ENCODE results near the gene ZNF606. TPM values are rescaled to one million over a fixed set of nuclear protein-coding genes. Genes with fewer than 3 reads are reported as not detected.

The ZNF606 gene
- total RNA-seq, 2 experiments from 2014 or later = 1.3 to 3.2 TPM

DNA sequence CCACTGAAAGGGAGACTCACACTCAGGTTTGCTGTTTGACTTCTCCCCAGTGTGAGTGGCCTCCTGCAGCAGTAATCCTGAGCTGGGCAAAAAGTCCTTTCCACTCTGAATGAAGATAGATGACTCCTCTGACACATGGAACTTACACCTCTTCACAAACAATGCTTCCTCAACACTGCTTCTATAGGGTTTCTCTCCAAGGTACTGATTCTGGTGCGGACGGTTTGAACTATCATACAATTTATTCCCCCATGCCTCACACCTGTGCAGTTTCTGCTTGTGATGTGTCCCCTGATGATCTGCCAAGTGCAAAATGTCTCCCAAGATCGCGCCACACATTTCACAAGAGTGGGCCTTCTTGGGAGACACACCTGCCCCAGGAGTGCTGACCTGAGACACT is 75.0 kb downstream of the ZNF606 start:
- Histone ChIP-seq H3K9me2 (ENCODE audit: insufficient read depth, low read length) (no peaks in the 10 kb centered on the region), H3K79me2 (ENCODE audit: insufficient read depth, low read depth, low read length) (no peaks in the 10 kb centered on the region), H3K4me2 (ENCODE audit: low read length) (no peak overlapping the region), H3K36me3 (ENCODE audit: insufficient read depth, low read length) (no peaks in the 10 kb centered on the region), H3K4me3 (ENCODE audit: low read depth, low read length, poor library complexity, severe bottlenecking) (no peak overlapping the region), H2AFZ (ENCODE audit: low read length) (no peak overlapping the region), H3K27ac (ENCODE audit: low read depth, low read length, poor library complexity, severe bottlenecking) (no peak overlapping the region), H3K4me1 (ENCODE audit: insufficient read depth, low read length, poor library complexity, severe bottlenecking) (no peaks in the 10 kb centered on the region), H3K9me3 (ENCODE audit: low read length) (no peaks in the 10 kb centered on the region), H4K20me1 (ENCODE audit: insufficient read depth, low read length) (no peaks in the 10 kb centered on the region)
- no peak for TF ChIP-seq EZH2phosphoT487 (IDR thresholded peaks at IDR 0.05; ENCODE audit: borderline replicate concordance, low read depth, low read length)
- TF ChIP-seq, protein P1, sequence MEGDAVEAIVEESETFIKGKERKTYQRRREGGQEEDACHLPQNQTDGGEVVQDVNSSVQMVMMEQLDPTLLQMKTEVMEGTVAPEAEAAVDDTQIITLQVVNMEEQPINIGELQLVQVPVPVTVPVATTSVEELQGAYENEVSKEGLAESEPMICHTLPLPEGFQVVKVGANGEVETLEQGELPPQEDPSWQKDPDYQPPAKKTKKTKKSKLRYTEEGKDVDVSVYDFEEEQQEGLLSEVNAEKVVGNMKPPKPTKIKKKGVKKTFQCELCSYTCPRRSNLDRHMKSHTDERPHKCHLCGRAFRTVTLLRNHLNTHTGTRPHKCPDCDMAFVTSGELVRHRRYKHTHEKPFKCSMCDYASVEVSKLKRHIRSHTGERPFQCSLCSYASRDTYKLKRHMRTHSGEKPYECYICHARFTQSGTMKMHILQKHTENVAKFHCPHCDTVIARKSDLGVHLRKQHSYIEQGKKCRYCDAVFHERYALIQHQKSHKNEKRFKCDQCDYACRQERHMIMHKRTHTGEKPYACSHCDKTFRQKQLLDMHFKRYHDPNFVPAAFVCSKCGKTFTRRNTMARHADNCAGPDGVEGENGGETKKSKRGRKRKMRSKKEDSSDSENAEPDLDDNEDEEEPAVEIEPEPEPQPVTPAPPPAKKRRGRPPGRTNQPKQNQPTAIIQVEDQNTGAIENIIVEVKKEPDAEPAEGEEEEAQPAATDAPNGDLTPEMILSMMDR (conservative IDR thresholded peaks at IDR 0.05; ENCODE audit: low read length) = no peak
- BruUV-seq (replicated peaks) = no TSS peak
- no peak for DNase-seq (ENCODE audit: low spot score)
- POLR2A ChIA-PET = no interaction called here
- intact Hi-C loops (cut with micrococcal nuclease; ENCODE audit: unreplicated experiment) = no loop called here
- CTCF ChIA-PET (ENCODE audit: unreplicated experiment) = no interaction called here

Other genes with a start within 250 kb of the ZNF606 start
- 19.7 and 21.6 TPM in 2 replicates for gene ZNF586, start 233.1 kb downstream of the ZNF606 start, total RNA-seq (2014; rRNA removed; shearing (Covaris generic))
- gene ZNF586, start 233.1 kb downstream of the ZNF606 start, total RNA-seq (2022) = 23.8 and 25.2 TPM in 2 replicates
- 8.6 and 10.2 TPM in 2 replicates for gene ZNF552, start 187.9 kb downstream of the ZNF606 start, total RNA-seq (2014; rRNA removed; shearing (Covaris generic))
- gene ZNF552, start 187.9 kb downstream of the ZNF606 start, total RNA-seq (2022) = 11.4 and 12.5 TPM in 2 replicates
- 19.8 and 20.2 TPM in 2 replicates for gene ZNF587B, start 172.5 kb downstream of the ZNF606 start, total RNA-seq (2014; rRNA removed; shearing (Covaris generic))
- gene ZNF587B, start 172.5 kb downstream of the ZNF606 start, total RNA-seq (2022) = 24.6 and 25.8 TPM in 2 replicates
- gene ZNF587, start 153.0 kb downstream of the ZNF606 start, total RNA-seq (2014; rRNA removed; shearing (Covaris generic)) = 22.7 and 25.0 TPM in 2 replicates
- gene ZNF587, start 153.0 kb downstream of the ZNF606 start, total RNA-seq (2022) = 45.9 and 52.5 TPM in 2 replicates
- gene ZNF814, start 113.8 kb downstream of the ZNF606 start, total RNA-seq (2014; rRNA removed; shearing (Covaris generic)) = 27.4 and 30.4 TPM in 2 replicates
- 42.6 and 50.1 TPM in 2 replicates for gene ZNF814, start 113.8 kb downstream of the ZNF606 start, total RNA-seq (2022)
- 21.4 and 28.6 TPM in 2 replicates for gene ZNF417, start 86.2 kb downstream of the ZNF606 start, total RNA-seq (2014; rRNA removed; shearing (Covaris generic))
- 20.6 and 24.0 TPM in 2 replicates for gene ZNF417, start 86.2 kb downstream of the ZNF606 start, total RNA-seq (2022)
- gene ZNF418, start 67.4 kb downstream of the ZNF606 start, total RNA-seq (2014; rRNA removed; shearing (Covaris generic)) = 0.57 and 2.1 TPM in 2 replicates
- 1.5 and 1.7 TPM in 2 replicates for gene ZNF418, start 67.4 kb downstream of the ZNF606 start, total RNA-seq (2022)
- gene ZNF256, start 55.1 kb downstream of the ZNF606 start, total RNA-seq (2014; rRNA removed; shearing (Covaris generic)) = 4.6 and 5.7 TPM in 2 replicates
- 9.0 and 13.6 TPM in 2 replicates for gene ZNF256, start 55.1 kb downstream of the ZNF606 start, total RNA-seq (2022)
- not detected in 2 replicates for gene C19orf18, start 28.3 kb downstream of the ZNF606 start, total RNA-seq (2014; rRNA removed; shearing (Covaris generic))
- gene C19orf18, start 28.3 kb downstream of the ZNF606 start, total RNA-seq (2022) = not detected in 2 replicates
- gene ZSCAN1, start 31.2 kb upstream of the ZNF606 start, total RNA-seq (2014; rRNA removed; shearing (Covaris generic)) = not detected in 2 replicates
- not detected in 2 replicates for gene ZSCAN1, start 31.2 kb upstream of the ZNF606 start, total RNA-seq (2022)
- gene ZNF135, start 56.5 kb upstream of the ZNF606 start, total RNA-seq (2014; rRNA removed; shearing (Covaris generic)) = not detected in 2 replicates
- gene ZNF135, start 56.5 kb upstream of the ZNF606 start, total RNA-seq (2022) = not detected in 2 replicates
- not detected in 2 replicates for gene ZSCAN18, start 95.4 kb upstream of the ZNF606 start, total RNA-seq (2014; rRNA removed; shearing (Covaris generic))
- gene ZSCAN18, start 95.4 kb upstream of the ZNF606 start, total RNA-seq (2022) = not detected in 2 replicates
- gene ZNF329, start 148.0 kb upstream of the ZNF606 start, total RNA-seq (2014; rRNA removed; shearing (Covaris generic)) = 3.1 and 3.2 TPM in 2 replicates
- gene ZNF329, start 148.0 kb upstream of the ZNF606 start, total RNA-seq (2022) = 3.1 and 3.4 TPM in 2 replicates
- gene ZNF274, start 180.2 kb upstream of the ZNF606 start, total RNA-seq (2014; rRNA removed; shearing (Covaris generic)) = 36.4 and 68.3 TPM in 2 replicates
- gene ZNF274, start 180.2 kb upstream of the ZNF606 start, total RNA-seq (2022) = 36.2 and 42.4 TPM in 2 replicates
- 34.1 and 38.6 TPM in 2 replicates for gene ZNF544, start 226.1 kb upstream of the ZNF606 start, total RNA-seq (2014; rRNA removed; shearing (Covaris generic))
- 31.0 and 37.3 TPM in 2 replicates for gene ZNF544, start 226.1 kb upstream of the ZNF606 start, total RNA-seq (2022)